A673 (cell line): Measurements from ENCODE around the gene ARHGAP12. TPM values are rescaled to one million over a fixed set of nuclear protein-coding genes. Genes with fewer than 3 reads are reported as not detected.
A peak's percentile ranks its signal among the peaks of the same experiment; 100 is the strongest.

Source experiments
- BruUV-seq: library from RNA; stranded (reverse); fragments of 400-500 nt; replicated peaks from 2 replicates; lab custom pipeline; 2021; lab: Mats Ljungman, UMichigan
- CTCF ChIA-PET: fragments of 300-600 bp; sonication (Branson Sonifier 250); formaldehyde crosslinking; loops from one replicate; lab custom pipeline; 2022; ENCODE audit warnings: antibody characterized with exemption; lab: Charles Lee
- POLR2A ChIA-PET: fragments of 300-600 bp; sonication (Branson Sonifier 250); formaldehyde crosslinking; loops from one replicate; lab custom pipeline; 2022; ENCODE audit warnings: antibody characterized with exemption; ENCODE audit not compliant: low non-redundant PET; lab: Charles Lee
- DNase-seq: peaks from one replicate; pipeline ENCODE4 v3.0.0-alpha.2; 2015; ENCODE audit warnings: low spot score
- H3K27ac ChIP-seq: fragments of 200-600 bp; sonication (generic); 2 replicates; pipeline ENCODE4 v1.5.1; 2016; ENCODE audit warnings: mixed run types, low read depth, mild to moderate bottlenecking, mixed read lengths, antibody characterized with exemption, low read length; ENCODE audit not compliant: poor library complexity, severe bottlenecking
- H3K27me3 ChIP-seq: fragments of 200-600 bp; sonication (generic); replicated peaks from 2 replicates; pipeline ENCODE4 v1.6.1; 2017; ENCODE audit warnings: mixed run types, low read depth, mild to moderate bottlenecking, mixed read lengths, antibody characterized with exemption, low read length; ENCODE audit not compliant: insufficient read depth, poor library complexity
- H3K36me3 ChIP-seq: fragments of 200-600 bp; sonication (generic); 2 replicates; pipeline ENCODE4 v1.6.1; 2016; ENCODE audit warnings: mixed run types, mild to moderate bottlenecking, mixed read lengths, antibody characterized with exemption, low read length; ENCODE audit not compliant: insufficient read depth, poor library complexity, severe bottlenecking
- H3K4me1 ChIP-seq: fragments of 200-600 bp; sonication (generic); 2 replicates; pipeline ENCODE4 v1.6.1; 2017; ENCODE audit warnings: mixed run types, mild to moderate bottlenecking, mixed read lengths, antibody characterized with exemption, low read length; ENCODE audit not compliant: insufficient read depth, poor library complexity, severe bottlenecking
- H3K4me3 ChIP-seq: fragments of 200-600 bp; sonication (generic); 2 replicates; pipeline ENCODE4 v1.5.1; 2016; ENCODE audit warnings: low read depth, mixed run types, mild to moderate bottlenecking, mixed read lengths, low read length; ENCODE audit not compliant: poor library complexity, severe bottlenecking
- H3K9me3 ChIP-seq: fragments of 200-600 bp; sonication (generic); 2 replicates; pipeline ENCODE4 v1.6.1; 2016; ENCODE audit warnings: mixed run types, low read depth, mild to moderate bottlenecking, mixed read lengths, antibody characterized with exemption, low read length; ENCODE audit not compliant: poor library complexity, severe bottlenecking
- EZH2 ChIP-seq: fragments of 200-600 bp; sonication (generic); IDR thresholded peaks from 2 replicates; pipeline ENCODE4 v1.6.1; 2017; ENCODE audit warnings: borderline replicate concordance, low read depth, mild to moderate bottlenecking, mixed read lengths, antibody characterized with exemption, low read length; ENCODE audit not compliant: poor library complexity, severe bottlenecking
- intact Hi-C: fragments of 100-400 bp; cut with micrococcal nuclease; formaldehyde crosslinking; loops from one replicate; pipeline ENCODE4 v1.10.0; 2022; ENCODE audit not compliant: unreplicated experiment
- total RNA-seq: library from RNA; stranded (reverse); gene quantifications from 2 replicates; pipeline ENCODE4 v1.2.3, GENCODE V29; 2021
- TF ChIP-seq, protein P1 (sequence below): fragments of 300-800, 200-600 bp; sonication (generic); conservative IDR thresholded peaks from 2 replicates; pipeline ENCODE4 v1.5.1; 2017; ENCODE audit warnings: low read depth, mild to moderate bottlenecking, antibody characterized with exemption, low read length, moderate library complexity, mixed read lengths

ARHGAP12 gene
- total RNA-seq, 1 experiment from 2014 or later = 30.0 TPM

DNA sequence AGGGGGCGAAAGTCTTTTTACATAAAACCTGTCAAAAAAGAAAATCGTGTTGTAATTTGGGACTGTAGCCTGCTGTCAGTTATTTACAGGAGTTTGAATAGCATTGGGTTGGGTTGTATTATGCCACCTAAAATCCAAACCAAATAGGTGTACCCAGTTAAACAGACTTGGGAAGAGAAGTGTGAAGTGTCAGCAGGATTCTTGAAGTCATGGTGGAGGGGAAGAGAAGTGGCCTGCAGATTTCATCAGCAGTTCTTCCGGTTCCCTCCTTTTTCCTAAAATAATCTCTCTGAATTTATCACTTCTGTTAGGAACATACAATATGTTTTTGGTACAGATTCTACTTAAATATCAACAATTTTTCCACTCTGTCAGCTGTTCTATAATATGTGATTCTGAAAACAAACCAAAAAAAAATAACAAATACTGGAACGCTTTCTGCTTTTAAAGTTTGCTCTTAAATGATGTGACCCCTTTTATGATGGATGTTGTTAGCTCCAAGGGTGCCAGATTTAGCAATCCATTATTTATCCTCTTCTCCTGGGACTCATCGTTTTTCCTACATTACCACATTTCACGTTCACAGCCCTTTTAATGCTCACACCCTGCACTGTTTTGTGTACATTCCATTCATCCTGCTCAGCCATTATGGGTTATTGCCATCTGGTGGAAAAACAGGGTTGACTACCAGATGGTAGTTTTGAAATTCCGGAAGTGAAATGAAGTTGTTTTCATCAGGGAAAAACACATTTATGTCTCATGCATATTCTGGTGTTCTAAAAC is 18.7 kb upstream of the ARHGAP12 start:
- no peak for TF ChIP-seq EZH2
- TF ChIP-seq, protein P1, sequence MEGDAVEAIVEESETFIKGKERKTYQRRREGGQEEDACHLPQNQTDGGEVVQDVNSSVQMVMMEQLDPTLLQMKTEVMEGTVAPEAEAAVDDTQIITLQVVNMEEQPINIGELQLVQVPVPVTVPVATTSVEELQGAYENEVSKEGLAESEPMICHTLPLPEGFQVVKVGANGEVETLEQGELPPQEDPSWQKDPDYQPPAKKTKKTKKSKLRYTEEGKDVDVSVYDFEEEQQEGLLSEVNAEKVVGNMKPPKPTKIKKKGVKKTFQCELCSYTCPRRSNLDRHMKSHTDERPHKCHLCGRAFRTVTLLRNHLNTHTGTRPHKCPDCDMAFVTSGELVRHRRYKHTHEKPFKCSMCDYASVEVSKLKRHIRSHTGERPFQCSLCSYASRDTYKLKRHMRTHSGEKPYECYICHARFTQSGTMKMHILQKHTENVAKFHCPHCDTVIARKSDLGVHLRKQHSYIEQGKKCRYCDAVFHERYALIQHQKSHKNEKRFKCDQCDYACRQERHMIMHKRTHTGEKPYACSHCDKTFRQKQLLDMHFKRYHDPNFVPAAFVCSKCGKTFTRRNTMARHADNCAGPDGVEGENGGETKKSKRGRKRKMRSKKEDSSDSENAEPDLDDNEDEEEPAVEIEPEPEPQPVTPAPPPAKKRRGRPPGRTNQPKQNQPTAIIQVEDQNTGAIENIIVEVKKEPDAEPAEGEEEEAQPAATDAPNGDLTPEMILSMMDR = peak; percentile 73
- POLR2A ChIA-PET = interaction anchor here (0.7 kb wide), 1 partner anchor 119 kb away, joined by 12 read pairs; no protein-coding TSS in a partner anchor

DNA sequence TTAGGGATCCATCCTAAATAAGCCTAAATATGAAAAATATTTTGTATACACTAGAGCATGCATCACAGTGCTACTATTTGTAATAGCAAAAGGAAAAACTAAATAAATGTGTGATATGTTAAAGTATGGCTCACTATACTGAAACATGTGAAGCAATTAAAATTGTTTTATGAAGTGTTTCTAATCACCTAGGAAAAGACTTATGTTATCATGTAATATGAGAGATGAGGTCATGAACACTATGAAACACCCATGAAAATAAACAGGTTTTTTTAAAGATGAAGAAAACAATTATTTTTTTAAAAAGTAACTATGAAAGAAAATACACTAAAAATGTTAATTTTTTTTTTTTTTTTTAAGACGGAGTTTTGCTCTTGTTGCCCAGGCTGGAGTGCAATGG is 16.8 kb upstream of the ARHGAP12 start:
- POLR2A ChIA-PET = no interaction called here
- TF ChIP-seq, protein P1 = no peak
- no peak for TF ChIP-seq EZH2
- Histone ChIP-seq H3K4me3 (no peak overlapping the region), H3K27ac (no peak overlapping the region), H3K9me3 (no peaks in the 10 kb centered on the region), H3K36me3 (no peaks in the 10 kb centered on the region), H3K27me3 (no peaks in the 10 kb centered on the region), H3K4me1 (peaks cover 52% of the 10 kb centered on the region)
- no peak for DNase-seq
- no TSS peak for BruUV-seq
- intact Hi-C loops = loop anchor here (10.0 kb wide), 1 partner anchor 111 kb away; no protein-coding TSS in a partner anchor
- CTCF ChIA-PET = no interaction called here

More for the DNA sequence above, 18.7 kb upstream of the ARHGAP12 start:
- CTCF ChIA-PET = interaction anchor here (0.7 kb wide), 1 partner anchor 85 kb away, joined by 3 read pairs; no protein-coding TSS in a partner anchor
- BruUV-seq = no TSS peak
- intact Hi-C loops = loop anchor here (1.0 to 10.0 kb wide), 2 partner anchors 85 to 113 kb away; no protein-coding TSS in a partner anchor
- no peaks in the 10 kb centered on the region for H3K9me3 ChIP-seq
- H3K36me3 ChIP-seq = no peaks in the 10 kb centered on the region
- H3K27ac ChIP-seq = peak overlapping the region; percentile 14
- DNase-seq = peak; percentile 87
- peaks cover 38% of the 10 kb centered on the region for H3K4me1 ChIP-seq
- no peaks in the 10 kb centered on the region for H3K27me3 ChIP-seq
- H3K4me3 ChIP-seq = no peak overlapping the region

DNA sequence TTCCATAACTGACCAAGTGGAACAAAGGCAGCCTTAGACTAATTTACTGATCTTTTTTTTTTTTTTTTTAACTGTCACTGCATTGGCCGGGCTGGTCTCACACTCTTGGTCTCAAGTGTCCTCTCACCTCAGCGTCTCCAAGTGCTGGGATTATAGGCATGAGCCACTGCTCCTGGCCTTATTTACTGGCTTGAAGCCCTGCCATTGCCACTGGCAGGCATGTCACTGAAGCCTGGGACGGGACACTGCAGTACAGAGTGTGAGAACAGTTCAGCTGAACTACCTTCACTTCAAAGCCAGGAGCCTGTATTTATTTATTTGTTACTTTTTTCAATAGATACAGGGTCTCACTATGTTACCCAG is 15.4 kb upstream of the ARHGAP12 start:
- Histone ChIP-seq H3K36me3 (no peaks in the 10 kb centered on the region), H3K4me1 (peaks cover 60% of the 10 kb centered on the region), H3K9me3 (no peaks in the 10 kb centered on the region), H3K27me3 (no peaks in the 10 kb centered on the region), H3K4me3 (no peak overlapping the region), H3K27ac (peak overlapping the region; percentile 61)
- ChIA-PET POLR2A (no interaction called here), CTCF (no interaction called here)
- intact Hi-C loops = loop anchor here (10.0 kb wide), 1 partner anchor 109 kb away; no protein-coding TSS in a partner anchor
- BruUV-seq = no TSS peak
- TF ChIP-seq, protein P1 = no peak
- TF ChIP-seq EZH2 = no peak
- no peak for DNase-seq
